Panc1 (cell line): ENCODE results near the gene SEMA7A.

ENCODE experiments used
- POLR2AphosphoS5 ChIP-seq: IDR thresholded peaks from 2 replicates; pipeline ENCODE4 v1.6.1; 2012; ENCODE audit warnings: mild to moderate bottlenecking, low read depth, low read length, moderate library complexity
- TCF7L2 ChIP-seq: IDR thresholded peaks from 2 replicates; pipeline ENCODE4 v1.6.1; 2011; ENCODE audit warnings: mild to moderate bottlenecking, low read depth, low read length, inconsistent platforms
- TF ChIP-seq, protein P1 (sequence below): fragments of 450-650 bp; IDR thresholded peaks from 2 replicates; pipeline ENCODE4 v1.5.1; 2017; ENCODE audit warnings: mild to moderate bottlenecking

DNA sequence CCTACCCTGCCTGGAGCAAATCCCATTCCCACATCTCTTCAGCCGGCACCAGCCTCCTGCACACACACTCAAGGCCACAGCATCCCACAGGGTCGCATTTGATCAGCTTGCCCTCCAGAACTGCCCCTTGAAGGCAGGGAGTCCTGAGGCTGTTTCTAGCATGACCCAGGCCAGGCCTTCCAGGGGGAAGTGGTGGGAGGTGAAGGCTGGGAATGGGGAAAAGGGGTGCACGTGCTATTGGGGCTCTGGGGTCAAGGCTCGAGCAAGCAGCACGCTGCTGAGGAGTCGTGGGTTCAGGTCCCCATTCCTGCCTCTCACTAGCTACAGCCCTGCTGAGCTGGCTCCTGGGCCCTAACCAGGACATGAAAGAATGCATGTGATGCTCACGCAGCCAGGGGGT is 24.9 kb downstream of the SEMA7A start:
- TF ChIP-seq, protein P1, sequence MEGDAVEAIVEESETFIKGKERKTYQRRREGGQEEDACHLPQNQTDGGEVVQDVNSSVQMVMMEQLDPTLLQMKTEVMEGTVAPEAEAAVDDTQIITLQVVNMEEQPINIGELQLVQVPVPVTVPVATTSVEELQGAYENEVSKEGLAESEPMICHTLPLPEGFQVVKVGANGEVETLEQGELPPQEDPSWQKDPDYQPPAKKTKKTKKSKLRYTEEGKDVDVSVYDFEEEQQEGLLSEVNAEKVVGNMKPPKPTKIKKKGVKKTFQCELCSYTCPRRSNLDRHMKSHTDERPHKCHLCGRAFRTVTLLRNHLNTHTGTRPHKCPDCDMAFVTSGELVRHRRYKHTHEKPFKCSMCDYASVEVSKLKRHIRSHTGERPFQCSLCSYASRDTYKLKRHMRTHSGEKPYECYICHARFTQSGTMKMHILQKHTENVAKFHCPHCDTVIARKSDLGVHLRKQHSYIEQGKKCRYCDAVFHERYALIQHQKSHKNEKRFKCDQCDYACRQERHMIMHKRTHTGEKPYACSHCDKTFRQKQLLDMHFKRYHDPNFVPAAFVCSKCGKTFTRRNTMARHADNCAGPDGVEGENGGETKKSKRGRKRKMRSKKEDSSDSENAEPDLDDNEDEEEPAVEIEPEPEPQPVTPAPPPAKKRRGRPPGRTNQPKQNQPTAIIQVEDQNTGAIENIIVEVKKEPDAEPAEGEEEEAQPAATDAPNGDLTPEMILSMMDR, result no peak
- TF ChIP-seq TCF7L2 (no peak), POLR2AphosphoS5 (no peak)
